ENCODE data around the gene GLI3. TPM values are rescaled to one million over a fixed set of nuclear protein-coding genes. Genes with fewer than 3 reads are reported as not detected.

Gene GLI3
- total and polyA plus RNA-seq, 10 of the 15 experiments (the other 5 are each of a cell fraction or from before 2014, with no cell fraction given) = 0.01 TPM; not detected in 8

DNA sequence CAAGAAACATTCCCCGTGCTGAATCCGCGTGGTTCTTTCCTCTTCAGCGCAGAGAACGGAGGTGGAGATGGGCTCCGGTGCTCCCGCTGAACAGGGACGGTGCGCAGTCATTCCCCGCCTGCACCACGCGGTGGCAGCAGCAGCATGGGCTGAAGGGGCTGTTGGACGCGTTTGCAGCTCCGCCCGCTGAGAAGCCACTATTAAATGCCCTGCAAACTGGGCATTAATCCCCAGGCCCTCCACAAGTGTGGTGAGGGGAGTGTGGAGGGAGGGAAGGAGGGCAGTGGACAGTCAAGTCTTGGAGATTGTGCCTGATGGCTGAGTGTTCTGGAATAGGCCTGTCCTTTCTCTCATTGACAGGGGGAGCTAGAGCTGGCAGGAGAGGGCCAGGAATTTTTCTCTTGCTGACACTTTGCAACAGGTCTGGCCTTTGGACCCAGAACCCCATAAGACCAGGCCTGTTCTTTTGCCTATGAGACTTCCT is 293.9 kb downstream of the GLI3 start (continued):
- TF ChIP-seq BCL3 (IDR thresholded peaks at IDR 0.05; ENCODE audit: borderline replicate concordance, insufficient read depth, low read depth, low read length, poor library complexity, severe bottlenecking) = no peak
- TF ChIP-seq ZNF24 (IDR thresholded peaks at IDR 0.05) = no peak
- no peak for TF ChIP-seq MXI1 (IDR thresholded peaks at IDR 0.05; ENCODE audit: low read depth, low read length)
- no peak for TF ChIP-seq TAF1 (IDR thresholded peaks at IDR 0.05; ENCODE audit: borderline replicate concordance, low read depth, low read length)
- no peak for TF ChIP-seq CHD1 (IDR thresholded peaks at IDR 0.05; ENCODE audit: low read depth, low read length)
- TF ChIP-seq MTA3 (IDR thresholded peaks at IDR 0.05; ENCODE audit: borderline replicate concordance, low read length) = no peak
- TF ChIP-seq, protein P1, sequence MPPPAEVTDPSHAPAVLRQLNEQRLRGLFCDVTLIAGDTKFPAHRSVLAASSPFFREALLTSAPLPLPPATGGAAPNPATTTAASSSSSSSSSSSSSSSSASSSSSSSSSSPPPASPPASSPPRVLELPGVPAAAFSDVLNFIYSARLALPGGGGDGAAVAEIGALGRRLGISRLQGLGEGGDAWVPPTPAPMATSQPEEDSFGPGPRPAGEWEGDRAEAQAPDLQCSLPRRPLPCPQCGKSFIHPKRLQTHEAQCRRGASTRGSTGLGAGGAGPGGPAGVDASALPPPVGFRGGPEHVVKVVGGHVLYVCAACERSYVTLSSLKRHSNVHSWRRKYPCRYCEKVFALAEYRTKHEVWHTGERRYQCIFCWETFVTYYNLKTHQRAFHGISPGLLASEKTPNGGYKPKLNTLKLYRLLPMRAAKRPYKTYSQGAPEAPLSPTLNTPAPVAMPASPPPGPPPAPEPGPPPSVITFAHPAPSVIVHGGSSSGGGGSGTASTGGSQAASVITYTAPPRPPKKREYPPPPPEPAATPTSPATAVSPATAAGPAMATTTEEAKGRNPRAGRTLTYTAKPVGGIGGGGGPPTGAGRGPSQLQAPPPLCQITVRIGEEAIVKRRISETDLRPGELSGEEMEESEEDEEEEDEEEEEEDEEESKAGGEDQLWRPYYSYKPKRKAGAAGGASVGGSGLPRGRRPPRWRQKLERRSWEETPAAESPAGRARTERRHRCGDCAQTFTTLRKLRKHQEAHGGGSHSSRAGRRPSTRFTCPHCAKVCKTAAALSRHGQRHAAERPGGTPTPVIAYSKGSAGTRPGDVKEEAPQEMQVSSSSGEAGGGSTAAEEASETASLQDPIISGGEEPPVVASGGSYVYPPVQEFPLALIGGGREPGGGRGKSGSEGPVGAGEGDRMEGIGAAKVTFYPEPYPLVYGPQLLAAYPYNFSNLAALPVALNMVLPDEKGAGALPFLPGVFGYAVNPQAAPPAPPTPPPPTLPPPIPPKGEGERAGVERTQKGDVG (CRISPR knock-in tag; IDR thresholded peaks at IDR 0.05) = no peak
- TF ChIP-seq E4F1 (IDR thresholded peaks at IDR 0.05; ENCODE audit: borderline replicate concordance, partially characterized antibody) = no peak
- TF ChIP-seq, protein P2, sequence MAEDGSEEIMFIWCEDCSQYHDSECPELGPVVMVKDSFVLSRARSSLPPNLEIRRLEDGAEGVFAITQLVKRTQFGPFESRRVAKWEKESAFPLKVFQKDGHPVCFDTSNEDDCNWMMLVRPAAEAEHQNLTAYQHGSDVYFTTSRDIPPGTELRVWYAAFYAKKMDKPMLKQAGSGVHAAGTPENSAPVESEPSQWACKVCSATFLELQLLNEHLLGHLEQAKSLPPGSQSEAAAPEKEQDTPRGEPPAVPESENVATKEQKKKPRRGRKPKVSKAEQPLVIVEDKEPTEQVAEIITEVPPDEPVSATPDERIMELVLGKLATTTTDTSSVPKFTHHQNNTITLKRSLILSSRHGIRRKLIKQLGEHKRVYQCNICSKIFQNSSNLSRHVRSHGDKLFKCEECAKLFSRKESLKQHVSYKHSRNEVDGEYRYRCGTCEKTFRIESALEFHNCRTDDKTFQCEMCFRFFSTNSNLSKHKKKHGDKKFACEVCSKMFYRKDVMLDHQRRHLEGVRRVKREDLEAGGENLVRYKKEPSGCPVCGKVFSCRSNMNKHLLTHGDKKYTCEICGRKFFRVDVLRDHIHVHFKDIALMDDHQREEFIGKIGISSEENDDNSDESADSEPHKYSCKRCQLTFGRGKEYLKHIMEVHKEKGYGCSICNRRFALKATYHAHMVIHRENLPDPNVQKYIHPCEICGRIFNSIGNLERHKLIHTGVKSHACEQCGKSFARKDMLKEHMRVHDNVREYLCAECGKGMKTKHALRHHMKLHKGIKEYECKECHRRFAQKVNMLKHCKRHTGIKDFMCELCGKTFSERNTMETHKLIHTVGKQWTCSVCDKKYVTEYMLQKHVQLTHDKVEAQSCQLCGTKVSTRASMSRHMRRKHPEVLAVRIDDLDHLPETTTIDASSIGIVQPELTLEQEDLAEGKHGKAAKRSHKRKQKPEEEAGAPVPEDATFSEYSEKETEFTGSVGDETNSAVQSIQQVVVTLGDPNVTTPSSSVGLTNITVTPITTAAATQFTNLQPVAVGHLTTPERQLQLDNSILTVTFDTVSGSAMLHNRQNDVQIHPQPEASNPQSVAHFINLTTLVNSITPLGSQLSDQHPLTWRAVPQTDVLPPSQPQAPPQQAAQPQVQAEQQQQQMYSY (CRISPR knock-in tag; IDR thresholded peaks at IDR 0.05) = no peak
- no peak for TF ChIP-seq MEF2A (IDR thresholded peaks at IDR 0.05; ENCODE audit: insufficient read depth, low read depth, low read length)
- TF ChIP-seq, protein P3, sequence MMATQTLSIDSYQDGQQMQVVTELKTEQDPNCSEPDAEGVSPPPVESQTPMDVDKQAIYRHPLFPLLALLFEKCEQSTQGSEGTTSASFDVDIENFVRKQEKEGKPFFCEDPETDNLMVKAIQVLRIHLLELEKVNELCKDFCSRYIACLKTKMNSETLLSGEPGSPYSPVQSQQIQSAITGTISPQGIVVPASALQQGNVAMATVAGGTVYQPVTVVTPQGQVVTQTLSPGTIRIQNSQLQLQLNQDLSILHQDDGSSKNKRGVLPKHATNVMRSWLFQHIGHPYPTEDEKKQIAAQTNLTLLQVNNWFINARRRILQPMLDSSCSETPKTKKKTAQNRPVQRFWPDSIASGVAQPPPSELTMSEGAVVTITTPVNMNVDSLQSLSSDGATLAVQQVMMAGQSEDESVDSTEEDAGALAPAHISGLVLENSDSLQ (IDR thresholded peaks at IDR 0.05) = no peak
- TF ChIP-seq, protein P4, sequence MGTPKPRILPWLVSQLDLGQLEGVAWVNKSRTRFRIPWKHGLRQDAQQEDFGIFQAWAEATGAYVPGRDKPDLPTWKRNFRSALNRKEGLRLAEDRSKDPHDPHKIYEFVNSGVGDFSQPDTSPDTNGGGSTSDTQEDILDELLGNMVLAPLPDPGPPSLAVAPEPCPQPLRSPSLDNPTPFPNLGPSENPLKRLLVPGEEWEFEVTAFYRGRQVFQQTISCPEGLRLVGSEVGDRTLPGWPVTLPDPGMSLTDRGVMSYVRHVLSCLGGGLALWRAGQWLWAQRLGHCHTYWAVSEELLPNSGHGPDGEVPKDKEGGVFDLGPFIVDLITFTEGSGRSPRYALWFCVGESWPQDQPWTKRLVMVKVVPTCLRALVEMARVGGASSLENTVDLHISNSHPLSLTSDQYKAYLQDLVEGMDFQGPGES (IDR thresholded peaks at IDR 0.05) = no peak
- TF ChIP-seq, protein P5, sequence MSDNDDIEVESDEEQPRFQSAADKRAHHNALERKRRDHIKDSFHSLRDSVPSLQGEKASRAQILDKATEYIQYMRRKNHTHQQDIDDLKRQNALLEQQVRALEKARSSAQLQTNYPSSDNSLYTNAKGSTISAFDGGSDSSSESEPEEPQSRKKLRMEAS (IDR thresholded peaks at IDR 0.05; ENCODE audit: low read depth, low read length) = no peak
- no peak for TF ChIP-seq NFYA (IDR thresholded peaks at IDR 0.05; ENCODE audit: borderline replicate concordance, low read depth, low read length)
- TF ChIP-seq CBX3 (IDR thresholded peaks at IDR 0.05; ENCODE audit: borderline replicate concordance, low read depth) = no peak
- no peak for TF ChIP-seq ZNF274 (IDR thresholded peaks at IDR 0.05; ENCODE audit: insufficient read depth, insufficient read length)

Measured in GM12878 (cell line).